Activated T-helper 17 cell treated with anti-CD3 and anti-CD28 coated beads, Interleukin-2, amount 50 U/mL, for 72 hours (primary cell): ENCODE measurements around the gene RAB27B. TPM values are rescaled to one million over a fixed set of nuclear protein-coding genes. Genes with fewer than 3 reads are reported as not detected.

Experiments used
- ATAC-seq: fragments of 150-1000 bp; cut with Tn5 transposase; replicated peaks from 2 replicates; pipeline ENCODE4 v1.10.0; 2021; ENCODE audit warnings: mild to moderate bottlenecking, moderate library complexity
- H3K27ac Mint-ChIP-seq: one replicate; pipeline ENCODE4 v1.8.0; 2022; ENCODE audit warnings: mixed read lengths
- H3K27me3 Mint-ChIP-seq: one replicate; pipeline ENCODE4 v1.8.0; 2022; ENCODE audit warnings: mixed read lengths
- H3K36me3 Mint-ChIP-seq: one replicate; pipeline ENCODE4 v1.8.0; 2022; ENCODE audit warnings: low read depth, mild to moderate bottlenecking, mixed read lengths
- H3K4me1 Mint-ChIP-seq: one replicate; pipeline ENCODE4 v1.8.0; 2022; ENCODE audit warnings: mixed read lengths
- H3K4me3 Mint-ChIP-seq: one replicate; pipeline ENCODE4 v1.8.0; 2022; ENCODE audit warnings: mild to moderate bottlenecking, mixed read lengths
- H3K9me3 Mint-ChIP-seq: one replicate; pipeline ENCODE4 v1.8.0; 2022; ENCODE audit warnings: mixed read lengths
- total RNA-seq, 2 donors: library from RNA; stranded (reverse); gene quantifications; one replicate each; pipeline ENCODE4 v1.2.3, GENCODE V29; 2022

RAB27B gene
- total RNA-seq, 2 donors from 2014 or later: 0.28 to 0.50 TPM

DNA sequence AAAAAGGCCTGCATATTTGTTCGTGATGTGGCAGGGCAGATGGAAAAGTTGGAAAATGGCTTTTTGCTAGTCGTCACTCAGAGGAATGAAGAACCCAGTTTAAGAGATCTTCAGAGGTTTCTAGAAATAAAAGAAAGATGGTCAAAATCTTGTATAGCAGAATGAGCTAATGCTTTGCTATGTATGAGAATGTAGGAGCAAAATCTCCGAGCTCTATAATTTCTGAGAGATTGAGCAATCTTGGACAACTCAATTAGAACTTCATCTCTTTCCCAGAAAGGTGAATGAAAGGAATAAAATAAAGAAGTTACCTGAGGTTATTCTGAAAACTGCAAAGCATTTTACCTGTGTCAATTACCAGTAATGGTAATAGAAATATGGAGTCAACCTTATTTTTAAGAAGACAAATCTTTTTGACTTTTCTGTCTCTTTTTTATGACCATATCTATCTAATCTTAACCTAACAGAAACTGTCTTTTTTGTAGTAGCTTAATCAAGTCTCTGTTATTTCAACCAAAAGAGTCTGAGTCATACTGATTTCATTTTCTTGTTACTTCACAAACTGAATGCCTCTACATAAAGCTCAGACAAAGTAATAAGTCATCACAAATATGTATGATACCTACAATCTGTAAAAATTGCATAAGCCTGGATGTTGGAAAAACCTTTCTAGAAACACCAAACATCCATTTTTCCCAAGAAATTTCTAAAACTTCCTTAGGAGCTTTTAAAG is 98.5 kb downstream of the RAB27B start:
- H3K4me1 Mint-ChIP-seq: no peaks in the 10 kb centered on the region
- H3K27me3 Mint-ChIP-seq: no peaks in the 10 kb centered on the region
- no peak overlapping the region for H3K27ac Mint-ChIP-seq
- H3K9me3 Mint-ChIP-seq: no peaks in the 10 kb centered on the region
- no peaks in the 10 kb centered on the region for H3K36me3 Mint-ChIP-seq
- no peak overlapping the region for H3K4me3 Mint-ChIP-seq
- peak; percentile 31 for ATAC-seq

DNA sequence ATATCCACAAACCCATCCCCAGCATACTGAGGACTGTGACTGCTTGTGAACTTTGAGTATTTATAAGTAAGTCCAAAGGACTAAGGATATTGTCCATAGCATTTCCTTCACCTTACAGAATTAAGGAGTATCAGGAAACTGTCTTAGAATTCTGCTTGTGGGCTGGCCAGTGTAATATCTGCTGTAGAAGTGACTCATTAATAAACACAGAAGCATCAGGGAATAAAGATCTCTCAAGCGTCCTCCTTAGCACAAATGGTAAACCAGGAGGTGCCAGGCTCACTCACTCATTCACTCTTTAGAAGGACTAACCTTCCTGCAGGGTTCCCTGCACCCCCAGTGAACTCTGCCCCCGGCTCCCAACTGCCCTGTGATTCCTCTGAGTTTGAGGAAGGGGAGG is 100.0 kb downstream of the RAB27B start:
- Mint-ChIP-seq H3K9me3 (no peaks in the 10 kb centered on the region), H3K4me3 (no peak overlapping the region), H3K27me3 (no peaks in the 10 kb centered on the region), H3K36me3 (no peaks in the 10 kb centered on the region), H3K27ac (no peak overlapping the region), H3K4me1 (no peaks in the 10 kb centered on the region)
- no peak for ATAC-seq

DNA sequence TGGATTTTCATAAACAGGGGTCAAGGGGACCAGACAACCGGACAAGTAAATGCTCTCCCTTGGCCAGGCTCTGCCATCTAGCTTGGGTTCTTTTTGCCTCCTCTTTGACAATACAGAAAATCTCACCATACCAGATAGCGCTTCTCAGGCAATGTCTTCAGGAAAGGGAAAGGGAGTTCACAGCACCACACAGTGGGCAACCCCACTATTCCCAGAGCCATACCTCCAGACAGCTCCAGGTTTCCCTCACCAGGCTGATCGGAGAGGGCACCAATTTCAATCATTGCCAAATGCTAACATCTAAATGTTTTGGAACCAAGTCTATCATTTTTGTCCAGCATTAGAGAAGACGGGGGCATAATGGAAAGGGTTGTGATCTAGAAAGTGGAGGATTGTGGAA is 102.9 kb downstream of the RAB27B start:
- ATAC-seq: no peak
- Mint-ChIP-seq H3K9me3 (no peaks in the 10 kb centered on the region), H3K27me3 (no peaks in the 10 kb centered on the region), H3K27ac (no peak overlapping the region), H3K4me3 (no peak overlapping the region), H3K36me3 (no peaks in the 10 kb centered on the region), H3K4me1 (no peaks in the 10 kb centered on the region)

DNA sequence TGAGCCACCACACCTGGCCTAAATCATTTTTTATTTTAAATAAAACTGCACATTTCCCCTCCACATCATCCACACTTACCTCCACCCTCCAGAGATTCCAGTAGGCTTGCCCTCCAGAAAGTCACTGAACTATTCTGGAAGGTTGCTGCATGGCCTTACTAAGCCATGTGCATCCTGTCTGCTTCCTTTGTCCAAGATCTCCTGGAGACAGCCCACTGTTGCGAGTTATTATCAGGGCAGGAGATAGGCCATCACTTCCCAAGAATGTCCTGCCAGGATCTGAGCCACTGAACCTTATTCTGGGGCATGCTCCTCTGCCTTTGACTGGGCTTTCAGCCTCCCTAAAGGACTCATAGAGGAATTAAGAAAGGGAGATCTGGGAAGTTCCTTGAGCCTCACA is 104.2 kb downstream of the RAB27B start:
- H3K27me3 Mint-ChIP-seq: no peaks in the 10 kb centered on the region
- no peaks in the 10 kb centered on the region for H3K4me1 Mint-ChIP-seq
- H3K27ac Mint-ChIP-seq: no peak overlapping the region
- H3K9me3 Mint-ChIP-seq: no peaks in the 10 kb centered on the region
- no peak overlapping the region for H3K4me3 Mint-ChIP-seq
- H3K36me3 Mint-ChIP-seq: no peaks in the 10 kb centered on the region
- ATAC-seq: no peak

DNA sequence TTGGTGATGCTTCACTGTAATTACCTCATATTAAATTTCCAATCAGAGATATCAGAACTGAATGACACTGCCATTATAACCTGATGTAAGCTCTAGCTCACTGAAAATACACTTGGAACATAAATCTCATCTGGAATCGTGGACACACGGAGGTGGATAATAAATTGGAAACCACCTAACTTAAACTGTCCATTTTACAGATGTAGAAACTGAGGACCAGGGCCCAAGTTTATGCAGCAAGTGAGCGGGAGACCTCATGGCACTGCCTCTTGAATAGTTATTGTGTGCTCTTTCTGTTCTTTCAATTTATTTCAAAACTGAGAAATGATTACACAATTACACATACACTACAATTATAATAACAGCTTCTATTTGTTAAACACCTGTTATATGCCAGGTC is 110.2 kb downstream of the RAB27B start:
- no peaks in the 10 kb centered on the region for H3K4me1 Mint-ChIP-seq
- H3K27ac Mint-ChIP-seq: no peak overlapping the region
- no peaks in the 10 kb centered on the region for H3K36me3 Mint-ChIP-seq
- H3K4me3 Mint-ChIP-seq: no peak overlapping the region
- no peaks in the 10 kb centered on the region for H3K27me3 Mint-ChIP-seq
- ATAC-seq: no peak
- no peaks in the 10 kb centered on the region for H3K9me3 Mint-ChIP-seq

DNA sequence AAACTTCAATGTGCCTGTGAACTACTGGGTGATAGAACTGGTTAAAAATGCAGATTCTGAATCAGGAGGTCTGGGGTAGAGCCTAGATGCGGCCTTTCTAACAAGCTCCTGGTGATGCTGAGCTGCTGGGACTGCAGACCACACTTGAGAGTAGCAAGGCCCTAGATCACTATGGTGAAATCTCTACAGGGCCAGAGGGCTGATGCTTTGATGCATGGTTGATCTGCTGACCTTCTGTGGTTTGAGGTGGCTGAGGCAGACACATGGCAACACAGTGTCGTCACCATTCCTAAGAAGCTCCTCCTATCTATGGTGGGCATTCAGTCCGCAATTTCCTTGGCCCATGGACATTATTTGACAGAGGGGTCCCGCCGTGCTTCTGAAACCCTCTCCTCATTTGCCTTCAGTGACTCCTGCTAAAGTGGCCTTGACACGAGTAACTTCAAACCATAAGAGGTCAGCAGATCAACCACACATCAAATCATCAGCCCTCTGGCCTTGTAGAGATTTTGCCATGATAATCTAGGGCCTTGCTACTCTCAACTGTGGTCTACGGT is 111.2 kb downstream of the RAB27B start:
- Mint-ChIP-seq H3K27me3 (no peaks in the 10 kb centered on the region), H3K9me3 (no peaks in the 10 kb centered on the region), H3K27ac (no peak overlapping the region), H3K4me3 (no peak overlapping the region), H3K36me3 (no peaks in the 10 kb centered on the region), H3K4me1 (no peaks in the 10 kb centered on the region)
- ATAC-seq: no peak

DNA sequence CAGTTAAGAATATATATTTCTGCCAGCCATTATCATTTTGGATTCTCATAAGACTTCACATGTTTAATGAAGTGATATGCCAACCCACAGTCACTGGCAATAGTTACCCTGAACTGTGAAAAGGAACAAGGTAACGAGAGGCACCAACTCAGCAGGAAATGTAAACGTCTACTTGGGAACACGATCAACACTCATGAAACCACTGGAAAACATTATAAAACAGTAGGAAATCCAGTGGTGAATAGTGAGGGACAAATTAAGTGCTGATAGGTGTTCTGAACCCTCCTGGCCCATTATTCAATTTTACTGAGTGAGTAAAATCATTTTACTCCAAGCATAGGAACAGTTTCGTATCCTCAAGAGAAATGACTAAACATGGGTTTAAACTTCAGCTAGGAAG is 113.9 kb downstream of the RAB27B start:
- Mint-ChIP-seq H3K9me3 (no peaks in the 10 kb centered on the region), H3K27me3 (no peaks in the 10 kb centered on the region), H3K4me1 (peaks cover 7% of the 10 kb centered on the region), H3K36me3 (no peaks in the 10 kb centered on the region), H3K4me3 (no peak overlapping the region), H3K27ac (no peak overlapping the region)
- no peak for ATAC-seq

DNA sequence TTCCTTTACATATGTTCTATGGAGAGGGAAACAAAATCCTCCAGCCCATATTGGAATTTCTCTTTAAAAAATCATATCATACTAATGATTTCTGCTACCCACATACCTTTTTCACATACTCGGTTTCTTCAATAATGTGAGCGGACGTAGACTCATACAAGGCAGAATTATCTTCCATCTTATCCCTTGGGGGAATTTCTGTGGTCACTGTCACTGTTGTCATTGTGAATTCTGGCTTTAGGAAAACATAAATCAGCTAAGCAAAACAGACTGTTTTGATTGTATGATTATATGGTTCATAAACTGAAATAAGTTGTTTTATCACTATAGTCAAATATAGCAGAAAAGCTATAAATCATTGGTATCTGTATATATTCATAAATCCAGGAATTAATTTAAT is 114.3 kb downstream of the RAB27B start:
- Mint-ChIP-seq H3K4me1 (peaks cover 7% of the 10 kb centered on the region), H3K27me3 (no peaks in the 10 kb centered on the region), H3K4me3 (no peak overlapping the region), H3K9me3 (no peaks in the 10 kb centered on the region), H3K36me3 (no peaks in the 10 kb centered on the region), H3K27ac (no peak overlapping the region)
- ATAC-seq: no peak

Other genes with a start within 250 kb of the RAB27B start
- gene DYNAP, start 237.2 kb upstream of the RAB27B start, total RNA-seq: not detected
- under 1 TPM; 0.16 to 0.17 TPM for gene CCDC68, start 131.0 kb downstream of the RAB27B start, total RNA-seq